LNCaP clone FGC (cell line): Measurements from ENCODE around the gene CFAP157.

Experiments used
- DNase-seq: peaks from one replicate; pipeline ENCODE4 v3.0.0-alpha.2; 2011; ENCODE audit warnings: low read depth
- H3K4me3 ChIP-seq: 2 replicates; pipeline ENCODE4 v1.5.1; 2011; ENCODE audit warnings: mild to moderate bottlenecking, low read depth, low read length, control low read depth
- TF ChIP-seq, protein P1 (sequence below): IDR thresholded peaks from 2 replicates; pipeline ENCODE4 v1.5.1; 2012; ENCODE audit warnings: mild to moderate bottlenecking; ENCODE audit not compliant: control insufficient read depth, insufficient read depth; ENCODE audit errors: extremely low read depth

Gene CFAP157

DNA sequence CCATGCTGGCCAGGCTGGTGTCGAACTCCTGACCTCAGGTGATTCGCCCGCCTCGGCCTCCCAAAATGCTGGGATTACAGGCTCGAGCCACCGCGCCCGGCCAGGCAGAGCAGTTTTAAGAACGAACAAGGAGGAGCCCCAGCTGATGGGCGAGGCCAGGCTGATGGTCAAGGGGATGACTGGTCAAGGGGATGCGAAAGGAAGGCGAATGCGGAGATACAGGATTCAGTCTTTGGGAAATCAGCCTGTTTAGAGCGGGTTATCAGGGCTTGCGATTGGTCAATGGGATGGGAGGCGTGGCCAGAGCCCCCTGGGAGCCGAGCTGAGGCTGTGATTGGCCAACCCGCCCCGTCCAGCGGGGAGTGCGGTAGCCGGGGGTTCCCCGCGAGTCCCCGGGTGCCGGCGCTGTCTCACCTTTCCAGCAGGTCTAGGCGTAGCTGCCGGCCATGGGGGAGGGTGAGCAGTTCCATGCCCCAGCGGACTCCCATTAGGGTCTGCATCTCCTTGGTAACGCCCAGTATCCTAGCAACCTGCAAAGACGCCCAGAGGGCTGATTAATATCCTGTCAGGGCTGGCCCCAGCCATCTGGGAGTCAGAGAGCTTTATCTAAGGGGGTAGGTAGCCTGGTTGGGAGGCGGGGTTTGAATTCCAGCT, 35.8 kb downstream of the CFAP157 start:
- TF ChIP-seq, protein P1, sequence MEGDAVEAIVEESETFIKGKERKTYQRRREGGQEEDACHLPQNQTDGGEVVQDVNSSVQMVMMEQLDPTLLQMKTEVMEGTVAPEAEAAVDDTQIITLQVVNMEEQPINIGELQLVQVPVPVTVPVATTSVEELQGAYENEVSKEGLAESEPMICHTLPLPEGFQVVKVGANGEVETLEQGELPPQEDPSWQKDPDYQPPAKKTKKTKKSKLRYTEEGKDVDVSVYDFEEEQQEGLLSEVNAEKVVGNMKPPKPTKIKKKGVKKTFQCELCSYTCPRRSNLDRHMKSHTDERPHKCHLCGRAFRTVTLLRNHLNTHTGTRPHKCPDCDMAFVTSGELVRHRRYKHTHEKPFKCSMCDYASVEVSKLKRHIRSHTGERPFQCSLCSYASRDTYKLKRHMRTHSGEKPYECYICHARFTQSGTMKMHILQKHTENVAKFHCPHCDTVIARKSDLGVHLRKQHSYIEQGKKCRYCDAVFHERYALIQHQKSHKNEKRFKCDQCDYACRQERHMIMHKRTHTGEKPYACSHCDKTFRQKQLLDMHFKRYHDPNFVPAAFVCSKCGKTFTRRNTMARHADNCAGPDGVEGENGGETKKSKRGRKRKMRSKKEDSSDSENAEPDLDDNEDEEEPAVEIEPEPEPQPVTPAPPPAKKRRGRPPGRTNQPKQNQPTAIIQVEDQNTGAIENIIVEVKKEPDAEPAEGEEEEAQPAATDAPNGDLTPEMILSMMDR: no peak
- H3K4me3 ChIP-seq: no peak overlapping the region
- DNase-seq: no peak

DNA sequence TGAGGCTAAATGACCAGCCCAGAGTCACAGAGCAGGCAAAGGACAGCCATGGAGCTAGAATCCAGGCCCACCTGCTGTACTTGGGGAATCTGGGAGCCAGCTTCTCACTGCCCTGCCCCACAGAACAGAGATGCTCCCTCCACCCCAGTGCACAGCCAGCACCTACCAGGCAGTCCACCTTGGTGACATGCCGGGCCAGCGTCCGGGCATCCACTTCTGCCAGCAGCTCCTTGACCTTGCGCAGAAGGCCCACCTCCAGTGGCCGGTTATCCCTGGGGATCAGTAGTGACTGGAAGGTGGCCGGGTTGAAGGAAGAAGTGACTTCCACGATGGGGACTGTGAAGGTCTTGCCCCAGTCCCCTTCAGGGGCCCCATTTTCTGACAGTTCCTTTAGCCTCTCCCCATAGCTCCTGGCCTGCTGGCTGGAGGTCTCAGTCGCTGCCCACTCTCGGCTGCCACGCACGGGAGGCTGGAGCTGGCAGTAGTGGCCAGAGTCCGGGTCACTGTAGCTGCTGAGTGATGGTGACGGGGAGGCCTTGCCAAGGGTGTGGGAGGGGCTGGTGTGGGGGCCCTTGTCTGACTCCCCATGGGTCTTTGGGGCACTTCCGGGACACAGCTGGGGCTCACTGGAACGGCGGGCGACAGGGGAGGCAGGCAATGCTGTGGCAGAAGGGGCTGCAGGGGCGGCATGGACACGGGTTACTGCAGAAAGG, 37.8 kb downstream of the CFAP157 start:
- no peak for DNase-seq
- TF ChIP-seq, protein P1: no peak
- H3K4me3 ChIP-seq: no peak overlapping the region

DNA sequence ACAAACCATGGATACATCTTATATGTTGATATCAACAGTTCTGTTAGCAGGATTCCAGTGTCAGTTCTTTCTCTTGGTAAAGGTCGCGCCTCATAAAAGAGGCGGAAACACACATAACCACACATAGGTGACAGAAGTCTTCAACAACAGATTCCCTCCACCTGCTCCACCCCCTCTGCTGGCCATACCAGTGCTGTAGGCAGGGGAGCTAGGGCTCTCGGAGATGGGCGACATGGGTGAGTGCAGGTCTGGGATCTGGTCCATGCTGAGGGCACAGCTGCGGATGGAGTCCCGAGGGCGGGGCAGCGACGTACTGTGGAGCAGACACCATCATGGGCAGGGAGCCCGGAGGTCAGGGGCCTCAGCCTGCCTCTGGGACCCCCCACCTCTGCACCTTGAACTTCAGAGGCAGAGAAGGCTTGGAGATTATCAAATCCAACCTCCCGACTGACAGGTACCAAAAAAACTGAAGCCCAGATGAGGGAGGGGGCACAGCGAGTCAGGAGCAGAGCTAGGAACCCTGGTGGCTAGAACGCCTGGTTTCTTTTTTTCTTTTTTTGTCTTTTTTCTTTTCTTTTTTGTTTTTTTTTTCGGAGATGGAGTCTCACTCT, 40.3 kb downstream of the CFAP157 start:
- no peak overlapping the region for H3K4me3 ChIP-seq
- TF ChIP-seq, protein P1: no peak
- no peak for DNase-seq

DNA sequence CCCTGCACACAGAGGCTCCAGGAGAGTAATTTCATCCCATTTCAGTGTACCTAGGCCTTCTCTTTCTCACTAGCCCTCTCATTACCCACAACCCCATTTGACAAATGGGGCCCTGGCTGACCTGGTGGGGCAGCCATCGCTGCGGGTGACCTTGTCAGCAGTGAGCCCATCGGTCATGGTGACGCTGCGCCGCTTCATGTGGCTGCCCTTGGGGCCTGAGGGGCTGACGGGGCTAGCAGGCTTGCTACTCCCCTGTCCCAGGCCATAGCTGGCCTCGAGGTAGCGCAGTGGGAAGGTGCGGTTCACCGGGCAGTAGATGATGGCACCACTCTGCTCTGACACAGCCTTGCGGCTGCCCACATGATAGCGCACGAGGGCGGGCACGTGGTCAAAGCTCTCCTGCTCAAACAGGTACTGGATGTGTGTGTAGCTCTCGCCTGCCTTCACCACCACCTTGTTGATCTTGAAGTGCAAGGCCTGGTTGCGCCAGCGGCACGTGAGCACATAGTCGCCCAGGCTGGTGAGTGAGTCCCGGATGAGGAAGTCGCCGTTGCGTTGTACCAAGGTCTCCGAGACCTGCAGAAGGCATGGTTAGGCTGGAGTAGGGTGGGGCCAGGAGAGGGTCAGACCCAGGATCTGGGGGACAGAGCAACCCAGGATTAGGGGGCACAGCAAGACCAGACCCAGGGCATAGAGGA, 42.5 kb downstream of the CFAP157 start:
- H3K4me3 ChIP-seq: no peak overlapping the region
- DNase-seq: no peak
- TF ChIP-seq, protein P1: no peak

DNA sequence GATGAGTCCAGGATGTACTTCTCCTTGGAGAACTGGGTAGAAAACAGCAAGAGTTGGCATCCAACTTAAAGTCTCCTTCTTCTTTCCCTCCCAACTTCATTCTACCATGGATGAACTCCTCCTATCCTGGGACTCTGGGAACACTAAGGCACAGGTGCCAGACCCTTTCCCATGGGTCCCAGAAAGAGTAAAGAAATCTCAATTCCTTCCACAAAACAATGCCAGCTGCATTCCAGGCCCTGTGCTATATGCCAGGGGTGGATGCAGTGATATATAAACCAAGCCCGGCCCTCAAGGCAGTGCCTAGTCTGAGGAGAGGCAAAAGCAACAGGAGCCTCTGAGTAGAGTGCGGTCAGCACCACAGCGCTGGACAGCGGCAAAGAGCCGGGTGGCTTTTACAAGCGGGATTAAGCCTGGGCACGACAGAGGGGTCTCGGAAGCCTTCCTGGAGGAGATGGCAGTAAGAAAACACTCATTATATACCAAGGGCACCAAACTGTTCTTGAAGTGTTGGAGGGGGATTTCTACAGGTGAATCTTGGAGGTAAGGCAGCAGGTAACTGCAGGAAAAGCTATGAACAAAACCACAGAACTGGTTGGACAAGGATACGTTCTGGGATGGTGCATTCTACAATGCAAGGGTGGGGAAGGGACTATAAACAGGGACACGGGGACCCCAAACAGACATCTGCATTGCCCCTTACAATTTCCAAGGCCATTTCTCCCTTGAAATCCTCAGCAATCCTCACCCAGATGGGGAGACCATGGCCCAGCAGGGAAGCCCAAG, 44.7 kb downstream of the CFAP157 start:
- TF ChIP-seq, protein P1: no peak
- no peak for DNase-seq
- H3K4me3 ChIP-seq: no peak overlapping the region

DNA sequence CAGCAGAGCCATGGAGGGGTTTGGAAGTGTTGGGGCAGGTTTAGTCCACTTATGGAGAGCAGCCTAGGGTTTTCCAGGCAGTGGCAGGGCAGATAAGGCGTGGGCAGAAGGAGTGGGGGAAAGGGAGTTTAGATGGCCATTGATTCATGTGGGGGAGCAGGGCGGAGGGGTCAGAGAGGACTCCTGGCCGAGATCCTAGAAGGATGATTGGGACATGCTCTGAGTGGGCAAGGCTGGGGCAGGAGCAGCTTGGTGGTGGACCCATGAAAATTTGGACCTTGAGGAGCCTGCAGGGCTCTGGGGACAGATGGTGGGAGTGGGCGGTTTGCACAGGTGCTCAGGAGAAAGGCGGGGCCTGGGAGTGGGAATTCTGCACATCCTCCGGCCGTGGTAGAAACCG, 46.4 kb downstream of the CFAP157 start:
- no peak for DNase-seq
- TF ChIP-seq, protein P1: no peak
- no peak overlapping the region for H3K4me3 ChIP-seq
